Measurements from ENCODE around the gene SYMPK.

Gene SYMPK

GRCh38 chr19:45883881-45884681, 21.1 kb upstream of the SYMPK start:
- peak overlapping the region; percentile 82 for H3K9ac ChIP-seq (ENCODE audit: low read depth, low read length)
- DNase-seq (no peak), ATAC-seq (ENCODE audit: insufficient read depth, low read depth) (no peak)
- H3K4me1 ChIP-seq (ENCODE audit: insufficient read depth, low read length): peaks cover 37% of the 10 kb centered on the region
- peak overlapping the region; percentile 99 for H3K4me2 ChIP-seq (ENCODE audit: insufficient read depth, low read length)
- no peaks in the 10 kb centered on the region for H3K27me3 ChIP-seq (ENCODE audit: insufficient read depth, low read length, poor library complexity)
- no peak overlapping the region for H3K27ac ChIP-seq (ENCODE audit: low read length)
- H3K4me3 ChIP-seq (ENCODE audit: low read depth in 1 of 2, low read length in 2 of 2): peak overlapping the region in 1 of 2 experiments; percentile 78; a peak in 2 of 4 replicates
- TF ChIP-seq EZH2 (IDR thresholded peaks at IDR 0.05; ENCODE audit: borderline replicate concordance, low read depth, low read length, severe bottlenecking) (no peak), CTCF (IDR thresholded peaks at IDR 0.05; ENCODE audit: borderline replicate concordance, extremely low read depth, low read length, poor library complexity, severe bottlenecking) (no peak)
- peaks cover 28% of the 10 kb centered on the region for H3K36me3 ChIP-seq (ENCODE audit: insufficient read depth, low read length)
- no peaks in the 10 kb centered on the region for H3K9me3 ChIP-seq (ENCODE audit: insufficient read depth, low read length, severe bottlenecking)
- H2AFZ ChIP-seq (ENCODE audit: low read depth, low read length): no peak overlapping the region
- H4K20me1 ChIP-seq (ENCODE audit: insufficient read depth, low read length): peaks cover 44% of the 10 kb centered on the region
- H3K79me2 ChIP-seq (ENCODE audit: insufficient read depth, low read length): peaks cover 31% of the 10 kb centered on the region

GRCh38 chr19:45883586-45883880, 20.6 kb upstream of the SYMPK start:
- Histone ChIP-seq H3K4me3 (ENCODE audit: low read depth in 1 of 2, low read length in 2 of 2) (peak overlapping the region in 1 of 2 experiments; percentile 78; a peak in 2 of 4 replicates), H3K27me3 (ENCODE audit: insufficient read depth, low read length, poor library complexity) (no peaks in the 10 kb centered on the region), H3K36me3 (ENCODE audit: insufficient read depth, low read length) (peaks cover 28% of the 10 kb centered on the region), H3K4me2 (ENCODE audit: insufficient read depth, low read length) (peak overlapping the region; percentile 99), H2AFZ (ENCODE audit: low read depth, low read length) (no peak overlapping the region), H3K4me1 (ENCODE audit: insufficient read depth, low read length) (peaks cover 37% of the 10 kb centered on the region), H3K79me2 (ENCODE audit: insufficient read depth, low read length) (peaks cover 31% of the 10 kb centered on the region), H3K9me3 (ENCODE audit: insufficient read depth, low read length, severe bottlenecking) (no peaks in the 10 kb centered on the region), H4K20me1 (ENCODE audit: insufficient read depth, low read length) (peaks cover 44% of the 10 kb centered on the region), H3K27ac (ENCODE audit: low read length) (no peak overlapping the region), H3K9ac (ENCODE audit: low read depth, low read length) (peak overlapping the region; percentile 82; the same call in 1 of the 2 replicates)
- DNase-seq: no peak
- no peak for ATAC-seq (ENCODE audit: insufficient read depth, low read depth)
- TF ChIP-seq EZH2 (IDR thresholded peaks at IDR 0.05; ENCODE audit: borderline replicate concordance, low read depth, low read length, severe bottlenecking): no peak
- no peak for TF ChIP-seq CTCF (IDR thresholded peaks at IDR 0.05; ENCODE audit: borderline replicate concordance, extremely low read depth, low read length, poor library complexity, severe bottlenecking)

- H3K9ac ChIP-seq (ENCODE audit: low read depth, low read length): no peak overlapping the region
These were observed 20.0 kb upstream of the SYMPK start for GRCh38 chr19:45882652-45883585.

More at GRCh38 chr19:45882652-45883585, 20.0 kb upstream of the SYMPK start:
- H3K27ac ChIP-seq (ENCODE audit: low read length): no peak overlapping the region
- no peak overlapping the region for H2AFZ ChIP-seq (ENCODE audit: low read depth, low read length)
- H3K27me3 ChIP-seq (ENCODE audit: insufficient read depth, low read length, poor library complexity): no peaks in the 10 kb centered on the region
- no peak for ATAC-seq (ENCODE audit: insufficient read depth, low read depth)
- peaks cover 28% of the 10 kb centered on the region for H3K36me3 ChIP-seq (ENCODE audit: insufficient read depth, low read length)
- peaks cover 37% of the 10 kb centered on the region for H3K4me1 ChIP-seq (ENCODE audit: insufficient read depth, low read length)
- no peaks in the 10 kb centered on the region for H3K9me3 ChIP-seq (ENCODE audit: insufficient read depth, low read length, severe bottlenecking)
- H3K4me3 ChIP-seq (ENCODE audit: low read depth in 1 of 2, low read length in 2 of 2): peak overlapping the region in 1 of 2 experiments; percentile 12; a peak in 1 of 4 replicates
- DNase-seq: peak; percentile 82
- peak overlapping the region; percentile 99 for H3K4me2 ChIP-seq (ENCODE audit: insufficient read depth, low read length)
- TF ChIP-seq CTCF (IDR thresholded peaks at IDR 0.05; ENCODE audit: borderline replicate concordance, extremely low read depth, low read length, poor library complexity, severe bottlenecking): peak; percentile 91
- no peak for TF ChIP-seq EZH2 (IDR thresholded peaks at IDR 0.05; ENCODE audit: borderline replicate concordance, low read depth, low read length, severe bottlenecking)
- H3K79me2 ChIP-seq (ENCODE audit: insufficient read depth, low read length): peaks cover 31% of the 10 kb centered on the region
- H4K20me1 ChIP-seq (ENCODE audit: insufficient read depth, low read length): peaks cover 44% of the 10 kb centered on the region
